Stimulated activated CD8-positive, alpha-beta memory T cell treated with anti-CD3 and anti-CD28 coated beads, Interleukin-7, amount 100 ng/mL, for 1 hour (primary cell): ENCODE data around the gene CALML4.
"Not testable (repeated sequence)": the region's sequence is repeated elsewhere in the genome, so short reads cannot be mapped to it uniquely, and the experiment has no call there.

Experiments
- DNase-seq, 2 donors: peaks; one replicate each; pipeline ENCODE4 v3.0.0-alpha.2; 2020; ENCODE audit warnings: low read depth in 2 of 2

The CALML4 gene

GRCh38 chr15:68208136-68208535, 3.0 kb upstream of the CALML4 start:
- DNase-seq: no peak

- no peak for DNase-seq
These were observed 2.2 kb upstream of the CALML4 start for GRCh38 chr15:68207176-68207935.

- DNase-seq: no peak
These were observed 1.6 kb upstream of the CALML4 start for GRCh38 chr15:68206711-68207151.

- no peak for DNase-seq
These were observed 915 bp upstream of the CALML4 start for GRCh38 chr15:68205954-68206539.

- no peak for DNase-seq
These were observed 419 bp upstream of the CALML4 start for GRCh38 chr15:68205558-68205944.

GRCh38 chr15:68204361-68204760, 771 bp downstream of the CALML4 start:
- DNase-seq: no peak

- DNase-seq: no peak
These were observed 1.2 kb downstream of the CALML4 start for GRCh38 chr15:68203956-68204355.

- no peak for DNase-seq
These were observed 1.6 kb downstream of the CALML4 start for GRCh38 chr15:68203486-68203885.

GRCh38 chr15:68202994-68203393, 2.1 kb downstream of the CALML4 start:
- DNase-seq: not testable (repeated sequence)

- DNase-seq: no peak
These were observed 3.3 kb downstream of the CALML4 start for GRCh38 chr15:68201879-68202261.

- DNase-seq: no peak
These were observed 3.8 kb downstream of the CALML4 start for GRCh38 chr15:68201153-68201878.

GRCh38 chr15:68200016-68200861, 4.9 kb downstream of the CALML4 start:
- DNase-seq: no peak

- DNase-seq: no peak
These were observed 5.8 kb downstream of the CALML4 start for GRCh38 chr15:68199340-68199739.

GRCh38 chr15:68197661-68198437, 7.3 kb downstream of the CALML4 start:
- no peak for DNase-seq

GRCh38 chr15:68197170-68197492, 8.0 kb downstream of the CALML4 start:
- DNase-seq: no peak

- DNase-seq: no peak
These were observed 8.5 kb downstream of the CALML4 start for GRCh38 chr15:68196445-68197169.

- no peak for DNase-seq
These were observed 9.6 kb downstream of the CALML4 start for GRCh38 chr15:68195336-68196112.

GRCh38 chr15:68192804-68193486, 12.2 kb downstream of the CALML4 start:
- DNase-seq: no peak

GRCh38 chr15:68192117-68192516, 13.0 kb downstream of the CALML4 start:
- DNase-seq: no peak
